ENCODE results near the gene PEMT. TPM values are rescaled to one million over a fixed set of nuclear protein-coding genes. Genes with fewer than 3 reads are reported as not detected.

Gene PEMT
- total RNA-seq, 1 donor from 2014 or later = 18.2 TPM

- no peak for DNase-seq (ENCODE audit: missing footprints)
- no peak for ATAC-seq
- intact Hi-C loops (cut with DNase I) = no loop called here
Observed at GRCh38 chr17:17460038-17460437, 131.5 kb downstream of the PEMT start.

- intact Hi-C loops (cut with DNase I) = no loop called here
- DNase-seq (ENCODE audit: missing footprints) (no peak), ATAC-seq (no peak)
Observed at GRCh38 chr17:17457680-17458079, 133.8 kb downstream of the PEMT start.

GRCh38 chr17:17456251-17456650 lies 135.3 kb downstream of the PEMT start:
- ATAC-seq = no peak

More at GRCh38 chr17:17456251-17456650, 135.3 kb downstream of the PEMT start:
- no peak for DNase-seq (ENCODE audit: missing footprints)
- intact Hi-C loops (cut with DNase I) = no loop called here

Other genes starting within 250 kb of the PEMT start
- gene MED9, start 114.7 kb downstream of the PEMT start, total RNA-seq = 40.4 TPM
- 45.3 TPM for gene RASD1, start 95.3 kb downstream of the PEMT start, total RNA-seq
- gene RAI1, start 89.8 kb upstream of the PEMT start, total RNA-seq = 31.9 TPM
- gene SREBF1, start 245.3 kb upstream of the PEMT start, total RNA-seq = 18.9 TPM